HFFc6 (cell line): ENCODE results near the gene GDPD2. TPM values are rescaled to one million over a fixed set of nuclear protein-coding genes. Genes with fewer than 3 reads are reported as not detected.
"Not testable (repeated sequence)": the region's sequence is repeated elsewhere in the genome, so short reads cannot be mapped to it uniquely, and the experiment has no call there.

Experiments used
- DNase-seq: peaks from one replicate; pipeline ENCODE4 v3.0.0-alpha.2; 2018
- H3K27ac Mint-ChIP-seq: 2 replicates; pipeline ENCODE4 v1.8.0; 2020; ENCODE audit warnings: mild to moderate bottlenecking, mixed read lengths
- H3K27me3 Mint-ChIP-seq: 2 replicates; pipeline ENCODE4 v1.8.0; 2021; ENCODE audit warnings: mild to moderate bottlenecking, moderate library complexity, mixed read lengths; ENCODE audit not compliant: insufficient read depth
- H3K36me3 Mint-ChIP-seq: 2 replicates; pipeline ENCODE4 v1.8.0; 2021; ENCODE audit warnings: low read depth, mixed read lengths
- H3K4me1 Mint-ChIP-seq: 2 replicates; pipeline ENCODE4 v1.8.0; 2020; ENCODE audit warnings: low read depth, mixed read lengths
- H3K4me3 Mint-ChIP-seq: 2 replicates; pipeline ENCODE4 v1.8.0; 2020; ENCODE audit warnings: mild to moderate bottlenecking, moderate library complexity, mixed read lengths
- H3K9me3 Mint-ChIP-seq: 2 replicates; pipeline ENCODE4 v1.8.0; 2020; ENCODE audit warnings: mild to moderate bottlenecking, mixed read lengths
- long read RNA-seq: library from polyadenylated mRNA; unstranded; transcript quantifications from one replicate; pipeline ENCODE4 v2.0.0, GENCODE V29; 2019
- total RNA-seq, 6 experiments: library from RNA; stranded (reverse); fragmentation: NEBNext Ultra II Directional; extraction: Animal tissue kit (Norgen Biotek cat#: 25700); gene quantifications; 2 replicates in 1 of 6; 3 replicates in 5 of 6; pipeline ENCODE4 v1.2.3, GENCODE V29; 2021
- TF ChIP-seq, protein P1 (sequence below): fragments of 200-600 bp; sonication (generic); IDR thresholded peaks from 2 replicates; pipeline ENCODE4 v1.5.0; 2021; ENCODE audit warnings: antibody characterized with exemption, mild to moderate bottlenecking

Gene GDPD2, protein sequence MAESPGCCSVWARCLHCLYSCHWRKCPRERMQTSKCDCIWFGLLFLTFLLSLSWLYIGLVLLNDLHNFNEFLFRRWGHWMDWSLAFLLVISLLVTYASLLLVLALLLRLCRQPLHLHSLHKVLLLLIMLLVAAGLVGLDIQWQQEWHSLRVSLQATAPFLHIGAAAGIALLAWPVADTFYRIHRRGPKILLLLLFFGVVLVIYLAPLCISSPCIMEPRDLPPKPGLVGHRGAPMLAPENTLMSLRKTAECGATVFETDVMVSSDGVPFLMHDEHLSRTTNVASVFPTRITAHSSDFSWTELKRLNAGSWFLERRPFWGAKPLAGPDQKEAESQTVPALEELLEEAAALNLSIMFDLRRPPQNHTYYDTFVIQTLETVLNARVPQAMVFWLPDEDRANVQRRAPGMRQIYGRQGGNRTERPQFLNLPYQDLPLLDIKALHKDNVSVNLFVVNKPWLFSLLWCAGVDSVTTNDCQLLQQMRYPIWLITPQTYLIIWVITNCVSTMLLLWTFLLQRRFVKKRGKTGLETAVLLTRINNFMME
- total RNA-seq = not detected
- long read RNA-seq = 0 reads

GRCh38 chrX:70422851-70423341, at the start of gene GDPD2:
GDPD2 (plus strand) TSS chrX:70423314; CDS start chrX:70424985, 1,671 bp downstream.
- no peak within 1 kb of the TSS for H3K4me3 Mint-ChIP-seq
- H3K36me3 Mint-ChIP-seq = no peaks in the 10 kb centered on the region; the same call in 1 of the 2 replicates
- no peak within 1 kb of the TSS for H3K27ac Mint-ChIP-seq
- TF ChIP-seq, protein P1, sequence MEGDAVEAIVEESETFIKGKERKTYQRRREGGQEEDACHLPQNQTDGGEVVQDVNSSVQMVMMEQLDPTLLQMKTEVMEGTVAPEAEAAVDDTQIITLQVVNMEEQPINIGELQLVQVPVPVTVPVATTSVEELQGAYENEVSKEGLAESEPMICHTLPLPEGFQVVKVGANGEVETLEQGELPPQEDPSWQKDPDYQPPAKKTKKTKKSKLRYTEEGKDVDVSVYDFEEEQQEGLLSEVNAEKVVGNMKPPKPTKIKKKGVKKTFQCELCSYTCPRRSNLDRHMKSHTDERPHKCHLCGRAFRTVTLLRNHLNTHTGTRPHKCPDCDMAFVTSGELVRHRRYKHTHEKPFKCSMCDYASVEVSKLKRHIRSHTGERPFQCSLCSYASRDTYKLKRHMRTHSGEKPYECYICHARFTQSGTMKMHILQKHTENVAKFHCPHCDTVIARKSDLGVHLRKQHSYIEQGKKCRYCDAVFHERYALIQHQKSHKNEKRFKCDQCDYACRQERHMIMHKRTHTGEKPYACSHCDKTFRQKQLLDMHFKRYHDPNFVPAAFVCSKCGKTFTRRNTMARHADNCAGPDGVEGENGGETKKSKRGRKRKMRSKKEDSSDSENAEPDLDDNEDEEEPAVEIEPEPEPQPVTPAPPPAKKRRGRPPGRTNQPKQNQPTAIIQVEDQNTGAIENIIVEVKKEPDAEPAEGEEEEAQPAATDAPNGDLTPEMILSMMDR = no peak; the same call in 1 of the 2 replicates
- no peaks in the 10 kb centered on the region for H3K27me3 Mint-ChIP-seq
- H3K9me3 Mint-ChIP-seq = no peaks in the 10 kb centered on the region
- DNase-seq = no peak
- H3K4me1 Mint-ChIP-seq = no peaks in the 10 kb centered on the region

- no peaks in the 10 kb centered on the region; the same call in 1 of the 2 replicates for H3K36me3 Mint-ChIP-seq
- TF ChIP-seq, protein P1 = no peak
- no peaks in the 10 kb centered on the region; the same call in 1 of the 2 replicates for H3K27me3 Mint-ChIP-seq
- H3K4me3 Mint-ChIP-seq = no peak overlapping the region
- no peaks in the 10 kb centered on the region for H3K9me3 Mint-ChIP-seq
- H3K4me1 Mint-ChIP-seq = no peaks in the 10 kb centered on the region
- H3K27ac Mint-ChIP-seq = no peak overlapping the region
- no peak for DNase-seq
Observed at GRCh38 chrX:70386235-70386634, 36.9 kb upstream of the GDPD2 start.

- no peaks in the 10 kb centered on the region for H3K27me3 Mint-ChIP-seq
- no peak for DNase-seq
- no peaks in the 10 kb centered on the region; the same call in 1 of the 2 replicates for H3K36me3 Mint-ChIP-seq
- H3K27ac Mint-ChIP-seq = no peak overlapping the region
- H3K4me1 Mint-ChIP-seq = no peaks in the 10 kb centered on the region
- H3K9me3 Mint-ChIP-seq = no peaks in the 10 kb centered on the region
- H3K4me3 Mint-ChIP-seq = no peak overlapping the region
- TF ChIP-seq, protein P1 = no peak
Observed at GRCh38 chrX:70398899-70399298, 24.2 kb upstream of the GDPD2 start.

DNA sequence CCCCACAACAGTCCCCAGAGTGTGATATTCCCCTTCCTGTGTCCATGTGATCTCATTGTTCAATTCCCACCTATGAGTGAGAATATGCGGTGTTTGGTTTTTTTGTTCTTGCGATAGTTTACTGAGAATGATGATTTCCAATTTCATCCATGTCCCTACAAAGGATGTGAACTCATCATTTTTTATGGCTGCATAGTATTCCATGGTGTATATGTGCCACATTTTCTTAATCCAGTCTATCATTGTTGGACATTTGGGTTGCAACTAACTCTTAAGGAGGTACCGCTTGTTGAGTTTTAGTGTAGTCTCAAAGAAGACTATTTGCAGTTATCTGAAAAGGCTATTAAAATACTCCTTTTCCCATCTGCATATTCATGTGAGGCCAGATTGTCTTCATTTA, 22.9 kb upstream of the GDPD2 start:
- H3K9me3 Mint-ChIP-seq, DNase-seq, H3K27me3 Mint-ChIP-seq, H3K27ac Mint-ChIP-seq, H3K4me1 Mint-ChIP-seq, H3K36me3 Mint-ChIP-seq, H3K4me3 Mint-ChIP-seq: not testable (repeated sequence)

DNA sequence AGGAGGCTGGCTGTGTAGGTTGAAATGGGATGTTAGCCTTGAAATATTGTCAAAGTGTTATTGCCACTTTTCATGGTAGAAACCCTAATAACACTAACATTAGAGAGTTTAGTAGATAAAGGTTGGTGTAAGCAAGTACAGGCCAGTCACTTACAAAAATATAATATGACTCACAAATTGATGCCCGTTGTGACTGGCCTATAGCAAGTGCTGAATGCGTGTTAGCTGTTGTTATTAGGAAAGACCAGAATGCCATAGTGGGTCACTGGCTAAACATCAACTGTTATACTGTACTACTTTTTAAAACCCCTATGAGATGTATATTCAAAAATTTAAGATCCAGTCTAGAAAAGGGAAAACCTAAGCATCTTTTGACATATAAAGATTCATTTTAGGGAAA, 20.4 kb upstream of the GDPD2 start:
- Mint-ChIP-seq H3K36me3 (no peaks in the 10 kb centered on the region; the same call in 1 of the 2 replicates), H3K4me3 (no peak overlapping the region), H3K27me3 (no peaks in the 10 kb centered on the region), H3K9me3 (no peaks in the 10 kb centered on the region), H3K4me1 (no peaks in the 10 kb centered on the region), H3K27ac (no peak overlapping the region)
- TF ChIP-seq, protein P1 = no peak
- no peak for DNase-seq

DNA sequence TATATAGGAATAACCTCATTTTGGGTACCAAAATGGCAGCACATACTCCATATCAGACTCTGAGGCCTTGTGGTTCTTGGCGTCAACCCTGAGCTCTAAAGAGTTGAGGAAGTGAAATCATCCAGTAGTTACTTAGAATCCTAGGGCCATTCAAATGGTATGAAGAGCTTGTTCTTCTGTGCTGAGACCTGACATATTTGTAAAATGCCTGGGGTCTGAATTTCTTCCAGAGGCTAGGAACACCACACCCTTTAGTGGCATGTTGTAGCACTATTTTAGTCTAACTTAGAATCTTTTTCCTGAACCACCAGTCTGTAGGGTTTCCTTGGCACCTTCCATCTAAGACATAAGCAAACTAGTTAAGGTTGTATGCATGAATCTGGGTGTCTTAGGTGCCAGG, 18.1 kb upstream of the GDPD2 start:
- H3K36me3 Mint-ChIP-seq = peaks cover 3% of the 10 kb centered on the region; the same call in 1 of the 2 replicates
- no peak for DNase-seq
- TF ChIP-seq, protein P1 = no peak
- H3K4me3 Mint-ChIP-seq = no peak overlapping the region
- no peak overlapping the region for H3K27ac Mint-ChIP-seq
- no peaks in the 10 kb centered on the region for H3K4me1 Mint-ChIP-seq
- no peaks in the 10 kb centered on the region for H3K27me3 Mint-ChIP-seq
- H3K9me3 Mint-ChIP-seq = no peaks in the 10 kb centered on the region
